Endodermal cell (in vitro differentiated cells): ENCODE data around the gene GLT1D1. TPM values are rescaled to one million over a fixed set of nuclear protein-coding genes. Genes with fewer than 3 reads are reported as not detected.

ENCODE experiments used
- DNase-seq: peaks from one replicate; pipeline ENCODE4 v3.0.0-alpha.2; 2017
- H3K27ac ChIP-seq: 2 replicates; pipeline ENCODE4 v1.5.1; 2013; ENCODE audit warnings: mild to moderate bottlenecking, low read depth, low read length, moderate library complexity
- H3K27me3 ChIP-seq: 2 replicates; pipeline ENCODE4 v1.6.1; 2013; ENCODE audit warnings: mild to moderate bottlenecking, low read length, moderate library complexity; ENCODE audit not compliant: insufficient read depth, control insufficient read depth, poor library complexity, severe bottlenecking
- H3K36me3 ChIP-seq: 2 replicates; pipeline ENCODE4 v1.7.0; 2013; ENCODE audit warnings: mild to moderate bottlenecking, low read length, moderate library complexity; ENCODE audit not compliant: control insufficient read depth, insufficient read depth
- H3K4me1 ChIP-seq: one replicate; pipeline ENCODE4 v1.7.0; 2013; ENCODE audit warnings: low read length; ENCODE audit not compliant: control insufficient read depth, insufficient read depth
- H3K4me3 ChIP-seq: 2 replicates; pipeline ENCODE4 v1.5.1; 2013; ENCODE audit warnings: mild to moderate bottlenecking, low read length, moderate library complexity
- H3K9ac ChIP-seq: 2 replicates; pipeline ENCODE4 v1.6.1; 2013; ENCODE audit warnings: mild to moderate bottlenecking, low read length, moderate library complexity; ENCODE audit not compliant: poor library complexity, severe bottlenecking; ENCODE audit errors: extremely low read depth
- H3K9me3 ChIP-seq: 2 replicates; pipeline ENCODE4 v1.6.1; 2013; ENCODE audit warnings: mild to moderate bottlenecking, low read length, moderate library complexity; ENCODE audit not compliant: control insufficient read depth
- H3K27ac Mint-ChIP-seq: 2 replicates; pipeline ENCODE4 v1.8.0; 2020; ENCODE audit warnings: mixed read lengths
- H3K27me3 Mint-ChIP-seq: 2 replicates; pipeline ENCODE4 v1.8.0; 2021; ENCODE audit warnings: mild to moderate bottlenecking, mixed read lengths; ENCODE audit not compliant: insufficient read depth
- H3K36me3 Mint-ChIP-seq: 2 replicates; pipeline ENCODE4 v1.8.0; 2020; ENCODE audit warnings: low read depth, mixed read lengths
- H3K4me1 Mint-ChIP-seq: 2 replicates; pipeline ENCODE4 v1.8.0; 2020; ENCODE audit warnings: mixed read lengths
- H3K4me3 Mint-ChIP-seq: 2 replicates; pipeline ENCODE4 v1.8.0; 2020; ENCODE audit warnings: mild to moderate bottlenecking, moderate library complexity, mixed read lengths
- H3K9me3 Mint-ChIP-seq: 2 replicates; pipeline ENCODE4 v1.8.0; 2020; ENCODE audit warnings: mild to moderate bottlenecking, mixed read lengths
- CTCF ChIP-seq: fragments of 200-600 bp; sonication (generic); conservative IDR thresholded peaks from 2 replicates; pipeline ENCODE4 v1.5.0; 2021; ENCODE audit warnings: antibody characterized with exemption, mild to moderate bottlenecking
- WGBS, 2 experiments: methylation state at CpG; one replicate each; pipeline versions ENCODE4 v1.1.5 to v1.1.7; 2013; ENCODE audit warnings: missing lambda C conversion rate in 2 of 2, mixed read lengths in 1 of 2; ENCODE audit not compliant: insufficient coverage in 1 of 2, insufficient read length in 1 of 2; 5-methylcytosine and 5-hydroxymethylcytosine counted together
- total RNA-seq, 2 donors: library from RNA; stranded (reverse); fragmentation: NEBNext Ultra II Directional in 1 of 2; extraction: Animal tissue kit (Norgen Biotek cat#: 25700) in 1 of 2; gene quantifications; 2 replicates in 1 of 2; 3 replicates in 1 of 2; pipeline ENCODE4 v1.2.1, GENCODE V29; 2021

The GLT1D1 gene
- total RNA-seq, 2 donors from 2014 or later, result 23.8 to 25.4 TPM

- Histone ChIP-seq H3K36me3 (no peaks in the 10 kb centered on the region), H3K4me3 (no peak overlapping the region), H3K9me3 (no peaks in the 10 kb centered on the region), H3K27me3 (no peaks in the 10 kb centered on the region), H3K9ac (no peak overlapping the region), H3K4me1 (peaks cover 13% of the 10 kb centered on the region), H3K27ac (peak overlapping the region; percentile 92)
- no peak for TF ChIP-seq CTCF
- WGBS, 2 experiments, result 79 to 93% methylated on average over 3 to 11 of the region's 11 CpGs
- Mint-ChIP-seq H3K9me3 (no peaks in the 10 kb centered on the region), H3K4me3 (no peak overlapping the region), H3K4me1 (peaks cover 35% of the 10 kb centered on the region), H3K27ac (no peak overlapping the region), H3K36me3 (peaks cover 3% of the 10 kb centered on the region), H3K27me3 (peaks cover 27% of the 10 kb centered on the region)
- DNase-seq, result no peak
These were observed 118.5 kb downstream of the GLT1D1 start for GRCh38 chr12:128971802-128972201.

GRCh38 chr12:128973883-128974681, 120.8 kb downstream of the GLT1D1 start:
- H3K4me1 Mint-ChIP-seq, result peaks cover 32% of the 10 kb centered on the region
- peaks cover 22% of the 10 kb centered on the region for H3K27me3 Mint-ChIP-seq
- Histone ChIP-seq H3K4me1 (peaks cover 13% of the 10 kb centered on the region), H3K9ac (no peak overlapping the region), H3K4me3 (no peak overlapping the region), H3K27ac (no peak overlapping the region), H3K9me3 (no peaks in the 10 kb centered on the region), H3K27me3 (no peaks in the 10 kb centered on the region), H3K36me3 (no peaks in the 10 kb centered on the region)
- no peak overlapping the region for H3K4me3 Mint-ChIP-seq
- no peak overlapping the region for H3K27ac Mint-ChIP-seq
- H3K9me3 Mint-ChIP-seq, result no peaks in the 10 kb centered on the region
- peaks cover 4% of the 10 kb centered on the region for H3K36me3 Mint-ChIP-seq
- TF ChIP-seq CTCF, result no peak
- no peak for DNase-seq
- 85 to 89% methylated on average over 10 to 20 of the region's 20 CpGs for WGBS, 2 experiments

- no peak overlapping the region for H3K27ac Mint-ChIP-seq
These were observed 121.6 kb downstream of the GLT1D1 start for GRCh38 chr12:128974881-128975280.

More at GRCh38 chr12:128974881-128975280, 121.6 kb downstream of the GLT1D1 start:
- DNase-seq, result no peak
- Mint-ChIP-seq H3K9me3 (no peaks in the 10 kb centered on the region), H3K36me3 (peaks cover 4% of the 10 kb centered on the region), H3K4me3 (no peak overlapping the region), H3K4me1 (peaks cover 24% of the 10 kb centered on the region), H3K27me3 (peaks cover 22% of the 10 kb centered on the region)
- H3K4me1 ChIP-seq, result peaks cover 12% of the 10 kb centered on the region
- TF ChIP-seq CTCF, result no peak
- no peaks in the 10 kb centered on the region for H3K9me3 ChIP-seq
- 87 to 100% methylated on average over 8 to 11 of the region's 11 CpGs for whole genome bisulfite sequencing, 2 experiments
- no peaks in the 10 kb centered on the region for H3K36me3 ChIP-seq
- no peaks in the 10 kb centered on the region for H3K27me3 ChIP-seq
- no peak overlapping the region for H3K4me3 ChIP-seq
- H3K9ac ChIP-seq, result no peak overlapping the region
- H3K27ac ChIP-seq, result no peak overlapping the region
